ENCODE results near the gene ZNF507.
"Not testable (repeated sequence)": the region's sequence is repeated elsewhere in the genome, so short reads cannot be mapped to it uniquely, and the experiment has no call there.

Gene ZNF507

DNA sequence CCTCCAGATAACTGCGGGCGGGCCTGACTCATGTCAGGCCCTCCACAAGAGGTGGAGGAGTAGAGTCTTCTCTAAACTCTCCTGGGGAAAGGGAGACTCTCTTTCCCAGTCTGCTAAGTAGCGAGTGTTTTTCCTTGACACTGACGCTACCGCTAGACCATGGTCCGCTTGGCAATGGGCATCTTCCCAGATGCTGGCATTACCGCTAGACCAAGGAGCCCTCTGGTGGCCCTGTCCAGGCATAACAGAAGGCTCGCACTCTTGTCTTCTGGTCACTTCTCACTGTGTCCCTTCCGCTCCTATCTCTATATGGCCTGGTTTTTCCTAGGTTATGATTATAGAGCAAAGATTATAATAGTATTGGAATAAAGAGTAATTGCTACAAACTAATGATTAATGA is 31.7 kb downstream of the ZNF507 start:
- H3K9ac ChIP-seq (ENCODE audit: low read length); H3K27me3 ChIP-seq (ENCODE audit: control insufficient read depth, insufficient read depth, low read length): not testable (repeated sequence)

GRCh38 chr19:32380269-32380668 is 34.9 kb downstream of the ZNF507 start:
- Histone ChIP-seq H3K4me3 (ENCODE audit: low read length) (no peak overlapping the region), H3K27me3 (ENCODE audit: control insufficient read depth, insufficient read depth, low read length) (no peaks in the 10 kb centered on the region), H3K4me1 (ENCODE audit: control insufficient read depth, insufficient read depth, low read length) (no peaks in the 10 kb centered on the region), H3K36me3 (ENCODE audit: control insufficient read depth, insufficient read depth, low read length) (peaks cover 2% of the 10 kb centered on the region), H3K9me3 (ENCODE audit: control insufficient read depth, low read length) (no peaks in the 10 kb centered on the region), H3K9ac (ENCODE audit: low read length) (no peak overlapping the region)

More for the DNA sequence above, 31.7 kb downstream of the ZNF507 start:
- H3K4me3 ChIP-seq (ENCODE audit: low read length); H3K4me1 ChIP-seq (ENCODE audit: control insufficient read depth, insufficient read depth, low read length); H3K9me3 ChIP-seq (ENCODE audit: control insufficient read depth, low read length): not testable (repeated sequence)
- peaks cover 13% of the 10 kb centered on the region for H3K36me3 ChIP-seq (ENCODE audit: control insufficient read depth, insufficient read depth, low read length)

DNA sequence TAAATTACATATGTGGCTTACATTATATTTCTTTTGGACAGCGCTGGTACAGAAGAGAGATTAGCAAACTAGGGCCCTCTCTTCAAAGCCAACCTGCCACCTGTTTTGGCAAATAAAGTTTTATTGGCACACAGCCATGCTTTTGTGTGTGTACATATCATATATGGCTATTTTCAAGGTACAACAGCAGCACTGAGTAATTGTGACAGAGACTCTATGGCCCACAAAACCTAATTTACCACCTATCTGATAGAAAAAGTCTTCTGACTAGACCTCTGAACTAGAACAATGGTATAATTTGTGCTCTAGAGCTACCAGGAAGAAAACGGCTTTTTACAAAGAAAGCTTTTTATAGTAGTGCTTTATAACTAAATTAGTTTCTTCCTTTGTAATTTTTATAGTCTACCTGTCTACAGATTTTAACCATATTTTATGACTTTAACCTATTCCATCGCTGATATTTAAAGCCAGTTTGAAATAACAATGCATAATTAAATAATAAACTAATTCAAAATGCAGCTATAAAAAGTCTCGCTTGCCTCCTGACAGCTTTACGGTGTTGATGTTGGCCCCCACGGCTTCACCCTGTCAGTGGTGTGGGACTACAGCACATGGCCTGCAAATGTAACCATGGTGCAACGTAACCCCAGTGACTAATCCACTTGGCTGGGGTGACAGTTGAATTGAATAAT is 42.4 kb downstream of the ZNF507 start:
- no peaks in the 10 kb centered on the region for H3K36me3 ChIP-seq (ENCODE audit: control insufficient read depth, insufficient read depth, low read length)
- H3K9ac ChIP-seq (ENCODE audit: low read length) = no peak overlapping the region
- H3K9me3 ChIP-seq (ENCODE audit: control insufficient read depth, low read length) = no peaks in the 10 kb centered on the region
- H3K4me3 ChIP-seq (ENCODE audit: low read length) = no peak overlapping the region
- H3K27me3 ChIP-seq (ENCODE audit: control insufficient read depth, insufficient read depth, low read length) = no peaks in the 10 kb centered on the region
- H3K4me1 ChIP-seq (ENCODE audit: control insufficient read depth, insufficient read depth, low read length) = no peaks in the 10 kb centered on the region

DNA sequence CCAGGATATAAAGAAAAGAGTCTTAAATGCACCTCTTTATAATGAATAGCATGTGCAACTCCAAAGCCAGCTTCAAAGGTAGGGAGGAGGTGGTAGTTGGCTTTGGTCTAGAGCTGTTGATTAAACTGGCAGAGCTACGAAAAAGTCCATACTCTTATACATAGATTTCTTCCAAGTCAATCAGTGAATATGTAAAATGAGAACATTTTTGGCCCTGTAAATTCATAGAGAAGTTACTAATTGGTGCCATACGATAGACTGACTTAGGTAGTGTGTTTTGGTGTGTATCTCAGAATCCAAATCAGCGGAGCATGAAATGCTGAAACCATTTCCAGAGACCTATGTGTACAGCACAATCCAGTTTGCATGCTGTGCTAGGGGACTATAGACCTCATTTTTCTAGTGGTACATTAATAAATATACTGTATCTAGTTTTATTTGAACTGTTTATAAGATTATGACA is 43.0 kb downstream of the ZNF507 start:
- no peaks in the 10 kb centered on the region for H3K9me3 ChIP-seq (ENCODE audit: control insufficient read depth, low read length)
- no peaks in the 10 kb centered on the region for H3K36me3 ChIP-seq (ENCODE audit: control insufficient read depth, insufficient read depth, low read length)
- H3K4me1 ChIP-seq (ENCODE audit: control insufficient read depth, insufficient read depth, low read length) = no peaks in the 10 kb centered on the region
- no peak overlapping the region for H3K9ac ChIP-seq (ENCODE audit: low read length)
- no peaks in the 10 kb centered on the region for H3K27me3 ChIP-seq (ENCODE audit: control insufficient read depth, insufficient read depth, low read length)
- no peak overlapping the region for H3K4me3 ChIP-seq (ENCODE audit: low read length)

DNA sequence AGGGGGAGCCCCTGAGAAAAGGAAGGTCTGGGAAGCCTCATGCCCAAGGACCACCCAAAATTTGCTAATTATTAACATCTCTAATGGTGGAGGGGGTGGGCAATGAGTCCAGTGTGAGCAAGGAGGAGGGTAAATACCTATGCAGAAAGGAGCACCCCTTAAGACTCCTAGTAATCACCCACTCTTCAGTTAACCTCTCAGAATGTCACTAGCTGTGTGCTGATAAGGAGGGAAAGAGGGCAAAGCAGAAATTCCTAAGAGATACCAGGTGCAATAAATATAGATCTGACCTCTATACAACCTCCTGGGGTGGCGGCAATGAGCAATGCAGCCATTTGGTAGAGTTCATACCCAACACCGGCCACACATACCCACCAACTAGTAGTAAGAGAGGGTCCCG is 47.5 kb downstream of the ZNF507 start:
- no peaks in the 10 kb centered on the region for H3K4me1 ChIP-seq (ENCODE audit: control insufficient read depth, insufficient read depth, low read length)
- H3K9ac ChIP-seq (ENCODE audit: low read length) = no peak overlapping the region
- H3K9me3 ChIP-seq (ENCODE audit: control insufficient read depth, low read length) = no peaks in the 10 kb centered on the region
- no peak overlapping the region for H3K4me3 ChIP-seq (ENCODE audit: low read length)
- no peaks in the 10 kb centered on the region for H3K27me3 ChIP-seq (ENCODE audit: control insufficient read depth, insufficient read depth, low read length)
- no peaks in the 10 kb centered on the region for H3K36me3 ChIP-seq (ENCODE audit: control insufficient read depth, insufficient read depth, low read length)

- Histone ChIP-seq H3K4me1 (ENCODE audit: control insufficient read depth, insufficient read depth, low read length) (no peaks in the 10 kb centered on the region), H3K36me3 (ENCODE audit: control insufficient read depth, insufficient read depth, low read length) (no peaks in the 10 kb centered on the region), H3K4me3 (ENCODE audit: low read length) (no peak overlapping the region), H3K27me3 (ENCODE audit: control insufficient read depth, insufficient read depth, low read length) (no peaks in the 10 kb centered on the region), H3K9me3 (ENCODE audit: control insufficient read depth, low read length) (no peaks in the 10 kb centered on the region), H3K9ac (ENCODE audit: low read length) (no peak overlapping the region)
Observed at GRCh38 chr19:32396046-32396652, 50.7 kb downstream of the ZNF507 start.

- Histone ChIP-seq H3K27me3 (ENCODE audit: control insufficient read depth, insufficient read depth, low read length) (no peaks in the 10 kb centered on the region), H3K9ac (ENCODE audit: low read length) (no peak overlapping the region), H3K4me3 (ENCODE audit: low read length) (no peak overlapping the region), H3K36me3 (ENCODE audit: control insufficient read depth, insufficient read depth, low read length) (no peaks in the 10 kb centered on the region), H3K4me1 (ENCODE audit: control insufficient read depth, insufficient read depth, low read length) (no peaks in the 10 kb centered on the region), H3K9me3 (ENCODE audit: control insufficient read depth, low read length) (no peaks in the 10 kb centered on the region)
Observed at GRCh38 chr19:32397671-32398101, 52.3 kb downstream of the ZNF507 start.

GRCh38 chr19:32401992-32402391 is 56.6 kb downstream of the ZNF507 start:
- no peak overlapping the region for H3K9ac ChIP-seq (ENCODE audit: low read length)
- H3K4me1 ChIP-seq (ENCODE audit: control insufficient read depth, insufficient read depth, low read length) = peaks cover 14% of the 10 kb centered on the region
- no peak overlapping the region for H3K4me3 ChIP-seq (ENCODE audit: low read length)
- no peaks in the 10 kb centered on the region for H3K27me3 ChIP-seq (ENCODE audit: control insufficient read depth, insufficient read depth, low read length)
- H3K36me3 ChIP-seq (ENCODE audit: control insufficient read depth, insufficient read depth, low read length) = no peaks in the 10 kb centered on the region
- no peaks in the 10 kb centered on the region for H3K9me3 ChIP-seq (ENCODE audit: control insufficient read depth, low read length)

DNA sequence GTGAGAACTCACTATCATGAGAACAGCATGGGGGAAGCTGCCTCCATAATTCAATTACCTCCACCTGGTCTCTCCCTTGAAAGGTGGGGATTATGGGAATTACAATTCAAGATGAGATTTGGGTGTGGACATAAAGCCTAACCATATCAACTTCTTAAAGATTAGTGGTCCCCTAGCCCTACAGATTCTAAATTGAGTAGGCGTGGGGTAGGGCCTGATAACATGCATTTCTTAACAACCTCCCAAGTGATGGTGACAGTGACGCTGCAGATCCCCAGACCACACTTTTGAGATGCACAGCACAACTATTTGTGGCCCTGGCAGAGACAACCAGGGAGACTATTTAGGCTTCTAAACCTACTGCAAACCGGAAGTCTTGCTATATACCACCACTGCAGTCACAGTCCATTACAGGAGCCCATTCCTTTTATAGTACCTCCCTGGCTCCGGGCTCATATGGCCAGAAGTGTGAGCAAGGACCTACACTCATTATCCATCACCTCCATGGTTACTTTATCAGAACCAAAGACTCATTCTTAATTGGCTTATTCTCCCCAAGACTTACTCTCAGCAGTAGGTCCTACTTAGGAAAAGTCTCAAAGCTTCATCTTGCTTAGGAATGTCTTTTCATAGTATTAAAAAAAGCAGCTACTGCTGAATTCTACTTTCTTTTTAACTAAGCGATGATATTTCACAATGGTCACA is 58.0 kb downstream of the ZNF507 start:
- Histone ChIP-seq H3K9me3 (ENCODE audit: control insufficient read depth, low read length) (no peaks in the 10 kb centered on the region), H3K9ac (ENCODE audit: low read length) (no peak overlapping the region), H3K36me3 (ENCODE audit: control insufficient read depth, insufficient read depth, low read length) (no peaks in the 10 kb centered on the region), H3K4me3 (ENCODE audit: low read length) (no peak overlapping the region), H3K4me1 (ENCODE audit: control insufficient read depth, insufficient read depth, low read length) (peaks cover 24% of the 10 kb centered on the region), H3K27me3 (ENCODE audit: control insufficient read depth, insufficient read depth, low read length) (no peaks in the 10 kb centered on the region)

DNA sequence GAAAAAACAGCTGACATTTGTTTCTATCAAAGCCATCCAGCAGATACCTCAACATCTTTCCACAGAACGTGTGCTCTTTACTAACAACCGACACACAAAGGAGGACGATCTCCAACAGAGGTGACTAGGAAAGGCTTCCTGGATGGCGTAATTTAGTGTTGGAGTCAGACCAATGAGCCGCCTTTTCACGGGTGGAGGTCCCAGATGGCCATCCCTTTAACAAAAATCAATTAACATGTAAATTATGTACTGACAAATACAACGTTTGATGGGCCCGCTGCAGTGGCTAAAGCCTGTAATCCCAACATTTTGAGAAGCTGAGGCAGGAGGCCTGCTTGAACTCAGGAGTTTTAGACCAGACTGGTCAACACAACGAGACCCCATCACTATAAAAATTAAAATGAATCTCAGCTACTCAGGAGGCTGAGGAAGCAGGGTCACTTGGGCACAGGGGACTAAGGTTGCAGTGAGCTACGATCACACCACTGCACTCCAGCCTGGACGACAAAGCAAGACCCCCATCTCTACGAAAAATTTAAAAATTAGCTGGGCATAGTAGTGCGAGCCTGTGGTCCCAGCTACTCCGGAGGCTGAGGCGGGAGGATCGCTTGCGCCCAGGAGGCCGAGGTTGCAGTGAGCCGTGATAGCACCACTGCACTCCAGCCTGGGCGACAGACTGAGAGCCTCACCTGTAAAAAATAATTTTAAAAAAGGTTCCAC is 59.0 kb downstream of the ZNF507 start:
- Histone ChIP-seq H3K9me3 (ENCODE audit: control insufficient read depth, low read length) (no peaks in the 10 kb centered on the region), H3K27me3 (ENCODE audit: control insufficient read depth, insufficient read depth, low read length) (no peaks in the 10 kb centered on the region), H3K9ac (ENCODE audit: low read length) (peak overlapping the region; percentile 98), H3K4me3 (ENCODE audit: low read length) (peak overlapping the region; percentile 75), H3K4me1 (ENCODE audit: control insufficient read depth, insufficient read depth, low read length) (peaks cover 24% of the 10 kb centered on the region), H3K36me3 (ENCODE audit: control insufficient read depth, insufficient read depth, low read length) (peaks cover 5% of the 10 kb centered on the region)

GRCh38 chr19:32404933-32405430 is 59.6 kb downstream of the ZNF507 start:
- Histone ChIP-seq H3K4me3 (ENCODE audit: low read length) (peak overlapping the region; percentile 75), H3K27me3 (ENCODE audit: control insufficient read depth, insufficient read depth, low read length) (no peaks in the 10 kb centered on the region), H3K9ac (ENCODE audit: low read length) (peak overlapping the region; percentile 98), H3K36me3 (ENCODE audit: control insufficient read depth, insufficient read depth, low read length) (peaks cover 8% of the 10 kb centered on the region), H3K9me3 (ENCODE audit: control insufficient read depth, low read length) (no peaks in the 10 kb centered on the region), H3K4me1 (ENCODE audit: control insufficient read depth, insufficient read depth, low read length) (peaks cover 24% of the 10 kb centered on the region)

All from mucosa of stomach (tissue), 1 donor.